Esophagus squamous epithelium (tissue), 4 donors: ENCODE measurements around the gene EHMT1.

Experiments
- CTCF ChIP-seq, 6 experiments: fragments of 450-650 bp in 4 of 6; fragments of 200-600 bp in 2 of 6; sonication (generic) in 2 of 6; IDR thresholded peaks; one replicate each; pipeline ENCODE4 v1.5.1; 2016 to 2019; ENCODE audit warnings: antibody characterized with exemption in 6 of 6, mild to moderate bottlenecking in 4 of 6, moderate library complexity in 4 of 6
- POLR2A ChIP-seq, 4 donors: fragments of 450-650 bp; IDR thresholded peaks; one replicate each; pipeline ENCODE4 v1.6.1; 2017; ENCODE audit warnings: antibody characterized with exemption in 4 of 4, mild to moderate bottlenecking in 4 of 4, moderate library complexity in 3 of 4

GRCh38 chr9:137778914-137779313, 160.1 kb downstream of the EHMT1 start:
- no peak for TF ChIP-seq CTCF (IDR thresholded peaks at IDR 0.05)
- TF ChIP-seq POLR2A (IDR thresholded peaks at IDR 0.05): no peak
